ENCODE data around the gene KLHL8.

The KLHL8 gene

GRCh38 chr4:87120411-87121162 lies 99.8 kb downstream of the KLHL8 start:
- DNase-seq (ENCODE audit: low read depth): no peak

- no peak for DNase-seq (ENCODE audit: low read depth)
Measured at GRCh38 chr4:87120010-87120409, 100.4 kb downstream of the KLHL8 start.

- DNase-seq (ENCODE audit: low read depth): no peak
Measured at GRCh38 chr4:87118826-87119225, 101.6 kb downstream of the KLHL8 start.

GRCh38 chr4:87118421-87118820 lies 102.0 kb downstream of the KLHL8 start:
- DNase-seq (ENCODE audit: low read depth): no peak

GRCh38 chr4:87117732-87118075 lies 102.7 kb downstream of the KLHL8 start:
- DNase-seq (ENCODE audit: low read depth): no peak

GRCh38 chr4:87117051-87117731 lies 103.2 kb downstream of the KLHL8 start:
- no peak for DNase-seq (ENCODE audit: low read depth)

- DNase-seq (ENCODE audit: low read depth): no peak
Measured at GRCh38 chr4:87116231-87116630, 104.2 kb downstream of the KLHL8 start.

- DNase-seq (ENCODE audit: low read depth): no peak
Measured at GRCh38 chr4:87114245-87115062, 106.0 kb downstream of the KLHL8 start.

GRCh38 chr4:87112063-87112462 lies 108.4 kb downstream of the KLHL8 start:
- no peak for DNase-seq (ENCODE audit: low read depth)
